ENCODE measurements around the gene KLHL6. TPM values are rescaled to one million over a fixed set of nuclear protein-coding genes. Genes with fewer than 3 reads are reported as not detected.
"Not testable (repeated sequence)": the region's sequence is repeated elsewhere in the genome, so short reads cannot be mapped to it uniquely, and the experiment has no call there.

KLHL6 gene
- total RNA-seq, 2 donors from 2014 or later: 83.5 to 88.8 TPM

- H3K9me3 Mint-ChIP-seq: peaks cover 0 to 3% of the 10 kb centered on the region in 2 donors
- no peak overlapping the region for H3K4me3 Mint-ChIP-seq
- peaks cover 4 to 7% of the 10 kb centered on the region in 2 donors for H3K36me3 Mint-ChIP-seq (ENCODE audit: insufficient read depth in 2 of 2)
- no peak overlapping the region for H3K27ac Mint-ChIP-seq
- H3K27me3 Mint-ChIP-seq (ENCODE audit: low read depth): no peaks in the 10 kb centered on the region
- DNase-seq: no peak
- no peak for ATAC-seq (replicated peaks in 1 of 2)
- H3K4me1 Mint-ChIP-seq (ENCODE audit: low read depth): peaks cover 19% of the 10 kb centered on the region
Measured at GRCh38 chr3:183449391-183449790, 106.1 kb downstream of the KLHL6 start.

- peak overlapping the region; percentile 92 for H3K27ac Mint-ChIP-seq
- peak overlapping the region; percentile 97 for H3K4me3 Mint-ChIP-seq
- peaks cover 19% of the 10 kb centered on the region for H3K4me1 Mint-ChIP-seq (ENCODE audit: low read depth)
- DNase-seq (no peak), ATAC-seq (replicated peaks in 1 of 2) (no peak)
- peaks cover 8 to 12% of the 10 kb centered on the region in 2 donors for H3K36me3 Mint-ChIP-seq (ENCODE audit: insufficient read depth in 2 of 2)
- peaks cover 2 to 4% of the 10 kb centered on the region in 2 donors for H3K9me3 Mint-ChIP-seq
- H3K27me3 Mint-ChIP-seq (ENCODE audit: low read depth): peaks cover 2% of the 10 kb centered on the region
Measured at GRCh38 chr3:183448369-183449128, 107.0 kb downstream of the KLHL6 start.

- Mint-ChIP-seq H3K27ac (peak overlapping the region; percentile 92), H3K4me3 (peak overlapping the region; percentile 97), H3K9me3 (peaks cover 8 to 12% of the 10 kb centered on the region in 2 donors), H3K36me3 (ENCODE audit: insufficient read depth in 2 of 2) (peaks cover 15 to 23% of the 10 kb centered on the region in 2 donors), H3K4me1 (ENCODE audit: low read depth) (peaks cover 19% of the 10 kb centered on the region), H3K27me3 (ENCODE audit: low read depth) (peaks cover 13% of the 10 kb centered on the region)
- peak; percentile 94 to 96 for ATAC-seq (replicated peaks in 1 of 2)
- DNase-seq: peak; percentile 87 to 89
Measured at GRCh38 chr3:183447206-183448001, 108.1 kb downstream of the KLHL6 start.

GRCh38 chr3:183446838-183447205, 108.7 kb downstream of the KLHL6 start:
- Mint-ChIP-seq H3K9me3 (peaks cover 8 to 12% of the 10 kb centered on the region in 2 donors), H3K36me3 (ENCODE audit: insufficient read depth in 2 of 2) (peaks cover 15 to 23% of the 10 kb centered on the region in 2 donors), H3K4me3 (peak overlapping the region; percentile 97), H3K27ac (no peak overlapping the region), H3K4me1 (ENCODE audit: low read depth) (peaks cover 19% of the 10 kb centered on the region), H3K27me3 (ENCODE audit: low read depth) (peaks cover 16% of the 10 kb centered on the region)
- no peak for DNase-seq
- ATAC-seq (replicated peaks in 1 of 2): no peak

- no peak overlapping the region for H3K27ac Mint-ChIP-seq
- peaks cover 15 to 23% of the 10 kb centered on the region in 2 donors for H3K36me3 Mint-ChIP-seq (ENCODE audit: insufficient read depth in 2 of 2)
- DNase-seq: no peak
- no peak overlapping the region for H3K4me3 Mint-ChIP-seq
- no peak for ATAC-seq (replicated peaks in 1 of 2)
- peaks cover 16% of the 10 kb centered on the region for H3K27me3 Mint-ChIP-seq (ENCODE audit: low read depth)
- peaks cover 20% of the 10 kb centered on the region for H3K4me1 Mint-ChIP-seq (ENCODE audit: low read depth)
- H3K9me3 Mint-ChIP-seq: peaks cover 8 to 15% of the 10 kb centered on the region in 2 donors
Measured at GRCh38 chr3:183444748-183445147, 110.8 kb downstream of the KLHL6 start.

GRCh38 chr3:183443395-183444385, 111.8 kb downstream of the KLHL6 start:
- Mint-ChIP-seq H3K36me3 (ENCODE audit: insufficient read depth in 2 of 2) (peaks cover 15 to 23% of the 10 kb centered on the region in 2 donors), H3K27me3 (ENCODE audit: low read depth) (peaks cover 16% of the 10 kb centered on the region), H3K4me3 (no peak overlapping the region), H3K9me3 (peaks cover 8 to 15% of the 10 kb centered on the region in 2 donors), H3K4me1 (ENCODE audit: low read depth) (peaks cover 23% of the 10 kb centered on the region), H3K27ac (no peak overlapping the region)
- ATAC-seq (replicated peaks in 1 of 2): no peak
- DNase-seq: no peak

GRCh38 chr3:183442994-183443393, 112.5 kb downstream of the KLHL6 start:
- Mint-ChIP-seq H3K27ac (no peak overlapping the region), H3K27me3 (ENCODE audit: low read depth) (peaks cover 16% of the 10 kb centered on the region), H3K4me3 (no peak overlapping the region), H3K36me3 (ENCODE audit: insufficient read depth in 2 of 2) (peaks cover 14 to 23% of the 10 kb centered on the region in 2 donors), H3K9me3 (peaks cover 8 to 15% of the 10 kb centered on the region in 2 donors), H3K4me1 (ENCODE audit: low read depth) (peaks cover 23% of the 10 kb centered on the region)
- ATAC-seq (replicated peaks in 1 of 2): no peak
- no peak for DNase-seq

GRCh38 chr3:183440521-183440920, 115.0 kb downstream of the KLHL6 start:
- H3K27ac Mint-ChIP-seq; DNase-seq; ATAC-seq (replicated peaks in 1 of 2); H3K4me3 Mint-ChIP-seq: not testable (repeated sequence)
- peaks cover 38% of the 10 kb centered on the region for H3K4me1 Mint-ChIP-seq (ENCODE audit: low read depth)
- H3K27me3 Mint-ChIP-seq (ENCODE audit: low read depth): peaks cover 16% of the 10 kb centered on the region
- H3K9me3 Mint-ChIP-seq: peaks cover 8 to 15% of the 10 kb centered on the region in 2 donors
- H3K36me3 Mint-ChIP-seq (ENCODE audit: insufficient read depth in 2 of 2): peaks cover 8 to 23% of the 10 kb centered on the region in 2 donors

GRCh38 chr3:183439515-183439914, 116.0 kb downstream of the KLHL6 start:
- peaks cover 8 to 13% of the 10 kb centered on the region in 2 donors for H3K9me3 Mint-ChIP-seq
- peaks cover 21% of the 10 kb centered on the region for H3K27me3 Mint-ChIP-seq (ENCODE audit: low read depth)
- DNase-seq (no peak), ATAC-seq (replicated peaks in 1 of 2) (no peak)
- peaks cover 8 to 20% of the 10 kb centered on the region in 2 donors for H3K36me3 Mint-ChIP-seq (ENCODE audit: insufficient read depth in 2 of 2)
- H3K4me1 Mint-ChIP-seq (ENCODE audit: low read depth): peaks cover 45% of the 10 kb centered on the region
- H3K27ac Mint-ChIP-seq: no peak overlapping the region
- H3K4me3 Mint-ChIP-seq: no peak overlapping the region

- H3K4me3 Mint-ChIP-seq: no peak overlapping the region
- peaks cover 8 to 13% of the 10 kb centered on the region in 2 donors for H3K36me3 Mint-ChIP-seq (ENCODE audit: insufficient read depth in 2 of 2)
- DNase-seq: no peak
- peaks cover 8 to 12% of the 10 kb centered on the region in 2 donors for H3K9me3 Mint-ChIP-seq
- peaks cover 51% of the 10 kb centered on the region for H3K4me1 Mint-ChIP-seq (ENCODE audit: low read depth)
- H3K27me3 Mint-ChIP-seq (ENCODE audit: low read depth): peaks cover 29% of the 10 kb centered on the region
- ATAC-seq (replicated peaks in 1 of 2): no peak
- H3K27ac Mint-ChIP-seq: no peak overlapping the region
Measured at GRCh38 chr3:183438735-183439134, 116.8 kb downstream of the KLHL6 start.

GRCh38 chr3:183437666-183438564, 117.6 kb downstream of the KLHL6 start:
- peak overlapping the region; percentile 27 to 64 for H3K4me3 Mint-ChIP-seq
- ATAC-seq (replicated peaks in 1 of 2) (peak; percentile 61 to 74), DNase-seq (peak; percentile 29 to 40)
- peaks cover 22% of the 10 kb centered on the region for H3K27me3 Mint-ChIP-seq (ENCODE audit: low read depth)
- H3K4me1 Mint-ChIP-seq (ENCODE audit: low read depth): peaks cover 51% of the 10 kb centered on the region
- H3K27ac Mint-ChIP-seq: peak overlapping the region; percentile 15
- peaks cover 0 to 6% of the 10 kb centered on the region in 2 donors for H3K9me3 Mint-ChIP-seq
- H3K36me3 Mint-ChIP-seq (ENCODE audit: insufficient read depth in 2 of 2): peaks cover under 1 to 4% of the 10 kb centered on the region in 2 donors

All from activated T-cell treated with anti-CD3 and anti-CD28 coated beads, Interleukin-2, amount 50 U/mL, for 72 hours (primary cell).